Choroid plexus epithelial cell (primary cell): ENCODE measurements around the gene CSF2.

Experiments
- DNase-seq: peaks from one replicate; pipeline ENCODE4 v3.0.0-alpha.2; 2010; ENCODE audit warnings: low read depth
- H3K4me3 ChIP-seq: 2 replicates; pipeline ENCODE4 v1.5.1; 2011; ENCODE audit warnings: low read depth, mild to moderate bottlenecking, control low read depth, low read length, moderate library complexity
- CTCF ChIP-seq: conservative IDR thresholded peaks from 2 replicates; pipeline ENCODE4 v1.5.1; 2011; ENCODE audit warnings: low read depth, mild to moderate bottlenecking, control low read depth, inconsistent platforms, low read length, moderate library complexity

The CSF2 gene

GRCh38 chr5:132069561-132069960 is 4.0 kb upstream of the CSF2 start:
- H3K4me3 ChIP-seq = no peak overlapping the region
- TF ChIP-seq CTCF = no peak
- DNase-seq = no peak

- no peak for TF ChIP-seq CTCF
- DNase-seq = no peak
- no peak overlapping the region for H3K4me3 ChIP-seq
Measured at GRCh38 chr5:132069994-132070393, 3.6 kb upstream of the CSF2 start.

GRCh38 chr5:132070460-132071337 is 2.9 kb upstream of the CSF2 start:
- no peak for TF ChIP-seq CTCF
- no peak for DNase-seq
- no peak overlapping the region for H3K4me3 ChIP-seq

- H3K4me3 ChIP-seq = no peak overlapping the region
- no peak for DNase-seq
- TF ChIP-seq CTCF = no peak
Measured at GRCh38 chr5:132071338-132071707, 2.3 kb upstream of the CSF2 start.

GRCh38 chr5:132072070-132072469 is 1.5 kb upstream of the CSF2 start:
- no peak for TF ChIP-seq CTCF
- no peak for DNase-seq
- no peak overlapping the region for H3K4me3 ChIP-seq

- no peak for TF ChIP-seq CTCF
- DNase-seq = no peak
- H3K4me3 ChIP-seq = no peak overlapping the region
Measured at GRCh38 chr5:132072528-132072927, 1.1 kb upstream of the CSF2 start.
